KOPT-K1 (cell line): ENCODE results near the gene SFMBT1.
"Not testable (repeated sequence)": the region's sequence is repeated elsewhere in the genome, so short reads cannot be mapped to it uniquely, and the experiment has no call there.

ENCODE experiments used
- H3K27ac ChIP-seq: fragments of 200-600 bp; sonication (generic); 2 replicates; pipeline ENCODE4 v1.5.1; 2016; ENCODE audit warnings: antibody characterized with exemption, mild to moderate bottlenecking, low read depth, low read length; ENCODE audit not compliant: poor library complexity, severe bottlenecking
- H3K36me3 ChIP-seq: fragments of 200-600 bp; sonication (generic); 2 replicates; pipeline ENCODE4 v1.5.1; 2017; ENCODE audit warnings: antibody characterized with exemption, mild to moderate bottlenecking, low read length, moderate library complexity; ENCODE audit not compliant: insufficient read depth
- H3K9me3 ChIP-seq: fragments of 200-600 bp; sonication (generic); 2 replicates; pipeline ENCODE4 v1.5.1; 2017; ENCODE audit warnings: antibody characterized with exemption, low read length, mild to moderate bottlenecking; ENCODE audit not compliant: insufficient read depth, poor library complexity, severe bottlenecking

Gene SFMBT1

GRCh38 chr3:53054233-53054632 lies 8.4 kb upstream of the SFMBT1 start:
- not testable (repeated sequence) for H3K36me3 ChIP-seq, H3K9me3 ChIP-seq

GRCh38 chr3:53051929-53052328 lies 6.1 kb upstream of the SFMBT1 start:
- Histone ChIP-seq H3K36me3 (no peaks in the 10 kb centered on the region), H3K27ac (no peak overlapping the region), H3K9me3 (no peaks in the 10 kb centered on the region)

More at GRCh38 chr3:53054233-53054632, 8.4 kb upstream of the SFMBT1 start:
- H3K27ac ChIP-seq, result not testable (repeated sequence)

GRCh38 chr3:53049987-53050386 lies 4.1 kb upstream of the SFMBT1 start:
- no peaks in the 10 kb centered on the region for H3K9me3 ChIP-seq
- H3K36me3 ChIP-seq, result no peaks in the 10 kb centered on the region
- H3K27ac ChIP-seq, result no peak overlapping the region

- H3K9me3 ChIP-seq, result no peaks in the 10 kb centered on the region
- H3K36me3 ChIP-seq, result no peaks in the 10 kb centered on the region
- peak overlapping the region; percentile 88 for H3K27ac ChIP-seq
Observed at GRCh38 chr3:53046171-53047170, 598 bp upstream of the SFMBT1 start.

- Histone ChIP-seq H3K9me3 (no peaks in the 10 kb centered on the region), H3K36me3 (no peaks in the 10 kb centered on the region), H3K27ac (peak overlapping the region; percentile 88)
Observed at GRCh38 chr3:53044711-53045517, 959 bp downstream of the SFMBT1 start.

- no peaks in the 10 kb centered on the region for H3K36me3 ChIP-seq
- H3K9me3 ChIP-seq, result no peaks in the 10 kb centered on the region
- peak overlapping the region; percentile 88 for H3K27ac ChIP-seq
Observed at GRCh38 chr3:53044371-53044710, 1.5 kb downstream of the SFMBT1 start.

- no peaks in the 10 kb centered on the region for H3K9me3 ChIP-seq
- H3K36me3 ChIP-seq, result no peaks in the 10 kb centered on the region
- H3K27ac ChIP-seq, result peak overlapping the region; percentile 88
Observed at GRCh38 chr3:53043738-53044137, 2.1 kb downstream of the SFMBT1 start.

- no peaks in the 10 kb centered on the region for H3K36me3 ChIP-seq
- H3K27ac ChIP-seq, result no peak overlapping the region
- H3K9me3 ChIP-seq, result no peaks in the 10 kb centered on the region
Observed at GRCh38 chr3:53042651-53043050, 3.2 kb downstream of the SFMBT1 start.

GRCh38 chr3:53040351-53040820 lies 5.5 kb downstream of the SFMBT1 start:
- Histone ChIP-seq H3K9me3 (no peaks in the 10 kb centered on the region), H3K27ac (no peak overlapping the region)

GRCh38 chr3:53039376-53039752 lies 6.5 kb downstream of the SFMBT1 start:
- no peaks in the 10 kb centered on the region for H3K9me3 ChIP-seq
- no peaks in the 10 kb centered on the region for H3K36me3 ChIP-seq
- no peak overlapping the region for H3K27ac ChIP-seq

More at GRCh38 chr3:53040351-53040820, 5.5 kb downstream of the SFMBT1 start:
- H3K36me3 ChIP-seq, result no peaks in the 10 kb centered on the region

GRCh38 chr3:53038679-53039375 lies 7.0 kb downstream of the SFMBT1 start:
- Histone ChIP-seq H3K27ac (no peak overlapping the region), H3K9me3 (no peaks in the 10 kb centered on the region), H3K36me3 (no peaks in the 10 kb centered on the region)

- Histone ChIP-seq H3K36me3 (no peaks in the 10 kb centered on the region), H3K27ac (no peak overlapping the region), H3K9me3 (no peaks in the 10 kb centered on the region)
Observed at GRCh38 chr3:53035825-53036619, 9.9 kb downstream of the SFMBT1 start.

GRCh38 chr3:53035018-53035417 lies 10.9 kb downstream of the SFMBT1 start:
- not testable (repeated sequence) for H3K9me3 ChIP-seq, H3K27ac ChIP-seq, H3K36me3 ChIP-seq

- not testable (repeated sequence) for H3K36me3 ChIP-seq, H3K27ac ChIP-seq, H3K9me3 ChIP-seq
Observed at GRCh38 chr3:53034411-53034810, 11.5 kb downstream of the SFMBT1 start.
